K562 (cell line): ENCODE measurements around the gene ABAT. TPM values are rescaled to one million over a fixed set of nuclear protein-coding genes. Genes with fewer than 3 reads are reported as not detected.

Experiments used
- ATAC-seq: fragments of 200-7000 bp; cut with Tn5 transposase; 3 replicates; pipeline ENCODE4 v1.9.1; 2020; ENCODE audit warnings: moderate library complexity
- BruUV-seq: library from RNA; stranded (reverse); fragments of 400-500 nt; replicated peaks from 2 replicates; lab custom pipeline; 2021; lab: Mats Ljungman, UMichigan
- CTCF ChIA-PET: fragments of 300-600 bp; formaldehyde crosslinking; extraction: SDS; loops from one replicate; lab custom pipeline; 2021; ENCODE audit warnings: low intra/inter-chr PET ratio; lab: Yijun Ruan, JAX
- POLR2A ChIA-PET: fragments of 300-600, 350-650 bp; sonication (Branson Sonifier 250); formaldehyde crosslinking; extraction: SDS; loops from one replicate; lab custom pipeline; 2021; ENCODE audit warnings: antibody characterized with exemption, inconsistent platforms; lab: Yijun Ruan, JAX
- DNase-seq, 4 experiments: peaks; one replicate each; pipeline versions ENCODE4 v3.0.0 to v3.0.0-alpha.2; 2011 to 2018; ENCODE audit warnings: low spot score in 3 of 4, mixed read lengths in 3 of 4; ENCODE audit errors: extremely low read depth in 1 of 4
- FAIRE-seq: peaks from 2 replicates; lab custom pipeline; 2011; peaks lifted over from hg19 to GRCh38; lab: Jason Lieb, UNC
- H2AFZ ChIP-seq: 2 replicates; pipeline ENCODE4 v1.6.0; 2011; ENCODE audit warnings: low read depth, low read length, control low read depth, inconsistent platforms
- H3K27ac ChIP-seq: fragments of 200-600 bp; 3 replicates; pipeline ENCODE4 v1.8.0; 2011; ENCODE audit warnings: low read depth, mild to moderate bottlenecking, control low read depth, inconsistent platforms, low read length, moderate library complexity, mixed read lengths; ENCODE audit errors: extremely low read depth
- H3K27me3 ChIP-seq, 2 experiments: fragments of 300-600 bp in 1 of 2; 2 replicates in 1 of 2; 3 replicates in 1 of 2; pipeline versions ENCODE4 v1.6.0 to v1.8.0; 2011; ENCODE audit warnings: inconsistent platforms in 2 of 2, low read length in 2 of 2, mild to moderate bottlenecking in 1 of 2, mixed read lengths in 1 of 2, moderate library complexity in 1 of 2; ENCODE audit not compliant: control insufficient read depth in 2 of 2, insufficient read depth in 2 of 2
- H3K36me3 ChIP-seq: fragments of 300-600 bp; 3 replicates; pipeline ENCODE4 v1.8.0; 2011; ENCODE audit warnings: mild to moderate bottlenecking, low read length, inconsistent platforms; ENCODE audit not compliant: control insufficient read depth, insufficient read depth
- H3K4me1 ChIP-seq, 2 experiments: fragments of 200-600 bp in 1 of 2; replicated peaks in 1 of 2; 2 replicates in 1 of 2; 3 replicates in 1 of 2; pipeline versions ENCODE4 v1.5.1 to v1.8.0; 2011; ENCODE audit warnings: inconsistent platforms in 2 of 2, low read length in 2 of 2, mild to moderate bottlenecking in 1 of 2, mixed read lengths in 1 of 2, moderate library complexity in 1 of 2; ENCODE audit not compliant: control insufficient read depth in 2 of 2, insufficient read depth in 2 of 2
- H3K4me2 ChIP-seq: 2 replicates; pipeline ENCODE4 v1.6.1; 2011; ENCODE audit warnings: low read length, control low read depth, inconsistent platforms, mixed read lengths; ENCODE audit not compliant: insufficient read depth
- H3K4me3 ChIP-seq: fragments of 200-600 bp; sonication (generic), shearing (Covaris generic); 2 replicates; pipeline ENCODE4 v1.5.1; 2016; ENCODE audit warnings: control low read depth, inconsistent platforms
- H3K79me2 ChIP-seq: fragments of 200-600 bp; 3 replicates; pipeline ENCODE4 v1.8.0; 2011; ENCODE audit warnings: low read length, inconsistent platforms; ENCODE audit not compliant: control insufficient read depth, insufficient read depth
- H3K9ac ChIP-seq, 2 experiments: 2 replicates each; pipeline versions ENCODE4 v1.6.0 to v1.6.1; 2011; ENCODE audit warnings: low read depth in 2 of 2, low read length in 2 of 2, control low read depth in 1 of 2, inconsistent platforms in 1 of 2, mild to moderate bottlenecking in 1 of 2, mixed read lengths in 1 of 2; ENCODE audit not compliant: insufficient read depth in 1 of 2
- H3K9me1 ChIP-seq: one replicate; pipeline ENCODE4 v1.6.0; 2011; ENCODE audit warnings: inconsistent platforms, mild to moderate bottlenecking, low read length, moderate library complexity; ENCODE audit not compliant: control insufficient read depth, insufficient read depth
- H3K9me3 ChIP-seq: replicated peaks from 2 replicates; pipeline ENCODE4 v1.5.1; 2011; ENCODE audit warnings: low read depth, low read length, inconsistent platforms; ENCODE audit not compliant: control insufficient read depth, insufficient read depth
- H4K20me1 ChIP-seq: replicated peaks from 2 replicates; pipeline ENCODE4 v1.6.1; 2011; ENCODE audit warnings: low read length, inconsistent platforms, mixed read lengths; ENCODE audit not compliant: control insufficient read depth, insufficient read depth
- RAD51 ChIP-seq: fragments of 450-650 bp; IDR thresholded peaks from 2 replicates; pipeline ENCODE4 v1.7.1; 2016; ENCODE audit warnings: low read depth, mild to moderate bottlenecking, borderline replicate concordance
- RBM25 ChIP-seq: fragments of 200-400 bp; formaldehyde crosslinking; IDR thresholded peaks from 2 replicates; pipeline ENCODE4 v1.6.1; 2018; ENCODE audit warnings: low read length, low read depth, moderate library complexity; ENCODE audit not compliant: severe bottlenecking
- TOE1 ChIP-seq, 2 experiments: fragments of 450-650 bp in 1 of 2; sonication (generic) in 1 of 2; formaldehyde crosslinking in 1 of 2; IDR thresholded peaks; 2 replicates each; pipeline versions ENCODE4 v1.7.1 to v1.8.0; 2016 to 2022; ENCODE audit warnings: borderline replicate concordance in 2 of 2, mild to moderate bottlenecking in 2 of 2, antibody characterized with exemption in 1 of 2, inconsistent platforms in 1 of 2, low read depth in 1 of 2, missing genetic modification reagents in 1 of 2, moderate library complexity in 1 of 2
- ZNF695 ChIP-seq: fragments of 450-650 bp; formaldehyde crosslinking; IDR thresholded peaks from 2 replicates; pipeline ENCODE4 v1.4.0; 2020; ENCODE audit warnings: mild to moderate bottlenecking, moderate library complexity
- ZNF778 ChIP-seq: fragments of 450-650 bp; formaldehyde crosslinking; IDR thresholded peaks from 2 replicates; pipeline ENCODE4 v1.4.0; 2020; ENCODE audit warnings: mild to moderate bottlenecking, moderate library complexity
- WGBS: fragments of 100-300 bp; shearing (Covaris generic); methylation state at CpG from one replicate; pipeline ENCODE4 v1.1.6; 2016; ENCODE audit warnings: low coverage, mixed read lengths; ENCODE audit not compliant: insufficient coverage; ENCODE audit errors: missing lambda C conversion rate; 5-methylcytosine and 5-hydroxymethylcytosine counted together
- in situ Hi-C: fragments of 300-500 bp; cut with MboI; formaldehyde crosslinking; loops from 4 replicates; pipeline ENCODE4 v1.15.0; 2018; ENCODE audit warnings: inconsistent platforms, mixed read lengths
- intact Hi-C: fragments of 100-400 bp; cut with micrococcal nuclease; formaldehyde crosslinking; loops from 2 replicates; pipeline ENCODE4 v1.14.2; 2022
- polyA plus RNA-seq, 8 experiments: library from polyadenylated mRNA; depleted of rRNA in 4 of 8; stranded (reverse) in 5 of 8; unstranded in 3 of 8; fragments of >200 nt; fragmentation: Nextera tagmentation in 2 of 8; fragmentation: Illumina TruSeq in 1 of 8; extraction: Ambion mirVana in 2 of 8; extraction: Trizol in 1 of 8; gene quantifications; 2 replicates each; pipeline versions ENCODE4 v1.2.1 to v1.2.3, GENCODE V29; 2011 to 2014; ENCODE audit warnings: inconsistent platforms in 1 of 8, missing spikeins in 1 of 8
- total RNA-seq, 7 experiments: library from RNA; depleted of rRNA in 6 of 7; stranded (reverse); fragments of >200 nt in 6 of 7; fragmentation: Illumina TruSeq in 2 of 7; extraction: Trizol in 2 of 7; gene quantifications; 2 replicates each; pipeline versions ENCODE4 v1.2.1 to v1.2.3, GENCODE V29; 2011 to 2021; ENCODE audit warnings: low replicate concordance in 1 of 7
- TF ChIP-seq, protein P1 (sequence below): fragments of 450-650 bp; IDR thresholded peaks from 2 replicates; pipeline ENCODE4 v1.6.1; 2017; ENCODE audit warnings: antibody characterized with exemption

Gene ABAT
- total and polyA plus RNA-seq, 9 of the 15 experiments (the other 6 are each of a cell fraction or from before 2014, with no cell fraction given): 0.01 to 0.49 (median 0.10) TPM

GRCh38 chr16:8714807-8715206 is 40.4 kb downstream of the ABAT start (continued):
- TF ChIP-seq, protein P1, sequence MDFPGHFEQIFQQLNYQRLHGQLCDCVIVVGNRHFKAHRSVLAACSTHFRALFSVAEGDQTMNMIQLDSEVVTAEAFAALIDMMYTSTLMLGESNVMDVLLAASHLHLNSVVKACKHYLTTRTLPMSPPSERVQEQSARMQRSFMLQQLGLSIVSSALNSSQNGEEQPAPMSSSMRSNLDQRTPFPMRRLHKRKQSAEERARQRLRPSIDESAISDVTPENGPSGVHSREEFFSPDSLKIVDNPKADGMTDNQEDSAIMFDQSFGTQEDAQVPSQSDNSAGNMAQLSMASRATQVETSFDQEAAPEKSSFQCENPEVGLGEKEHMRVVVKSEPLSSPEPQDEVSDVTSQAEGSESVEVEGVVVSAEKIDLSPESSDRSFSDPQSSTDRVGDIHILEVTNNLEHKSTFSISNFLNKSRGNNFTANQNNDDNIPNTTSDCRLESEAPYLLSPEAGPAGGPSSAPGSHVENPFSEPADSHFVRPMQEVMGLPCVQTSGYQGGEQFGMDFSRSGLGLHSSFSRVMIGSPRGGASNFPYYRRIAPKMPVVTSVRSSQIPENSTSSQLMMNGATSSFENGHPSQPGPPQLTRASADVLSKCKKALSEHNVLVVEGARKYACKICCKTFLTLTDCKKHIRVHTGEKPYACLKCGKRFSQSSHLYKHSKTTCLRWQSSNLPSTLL: no peak
- no peak for TF ChIP-seq ZNF778
- no peak for TF ChIP-seq ZNF695 (CRISPR knock-in tag)

DNA sequence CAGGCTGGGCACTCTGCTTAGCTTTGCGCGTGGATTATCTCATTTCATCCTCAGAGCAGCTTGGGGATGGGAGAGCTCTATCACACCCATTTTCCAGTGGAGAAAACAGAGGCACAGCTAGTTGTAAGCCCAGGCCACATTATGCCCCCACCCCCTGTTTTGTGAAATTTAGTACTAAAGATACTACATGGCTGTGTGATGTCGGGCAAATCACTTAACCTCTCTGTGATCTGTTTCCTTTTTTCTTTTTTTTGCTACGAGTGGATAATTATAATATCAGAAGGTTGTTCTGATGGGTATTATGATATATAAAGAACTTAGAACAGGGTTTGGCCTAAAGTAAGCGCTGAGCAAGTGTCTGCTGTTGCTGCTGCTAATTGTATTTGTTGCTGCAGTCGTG is 41.6 kb downstream of the ABAT start:
- intact Hi-C loops: no loop called here
- no peak for TF ChIP-seq TOE1 (IDR thresholded peaks at IDR 0.05; ENCODE audit: borderline replicate concordance)
- TF ChIP-seq TOE1 (CRISPR knock-in tag; IDR thresholded peaks at IDR 0.05; ENCODE audit: borderline replicate concordance, low read depth): no peak
- no peak for TF ChIP-seq RAD51
- peak; percentile 74 for TF ChIP-seq RBM25
- Histone ChIP-seq H3K79me2 (no peaks in the 10 kb centered on the region), H3K27ac (no peak overlapping the region), H4K20me1 (no peaks in the 10 kb centered on the region), H3K4me1 (0 out of 5 replicates have a peak, but pooled peaks cover 0 to 2% of the 10 kb centered on the region in 2 experiments), H3K4me3 (no peak overlapping the region), H3K9ac (no peak overlapping the region), H2AFZ (no peak overlapping the region), H3K27me3 (peaks cover 29 to 63% of the 10 kb centered on the region in 2 experiments; a peak in 4 of 5 replicates), H3K36me3 (no peaks in the 10 kb centered on the region), H3K4me2 (no peak overlapping the region), H3K9me3 (no peaks in the 10 kb centered on the region), H3K9me1 (no peaks in the 10 kb centered on the region)
- DNase-seq (no peak), FAIRE-seq (no peak), ATAC-seq (no peak)
- 25% methylated on average over 6 of the region's 6 CpGs for WGBS
- in situ Hi-C loops: no loop called here
- CTCF ChIA-PET: no interaction called here
- BruUV-seq: no TSS peak
- POLR2A ChIA-PET: no interaction called here
